HG02885 (cell line): ENCODE data around the gene ZSCAN5B.
"Not testable (repeated sequence)": the region's sequence is repeated elsewhere in the genome, so short reads cannot be mapped to it uniquely, and the experiment has no call there.

Source experiments
- ATAC-seq: cut with Tn5 transposase; IDR thresholded peaks from one replicate; pipeline ENCODE4 v1.9.1; 2021; ENCODE audit warnings: mild to moderate bottlenecking; ENCODE audit not compliant: unreplicated experiment, poor library complexity

ZSCAN5B gene

GRCh38 chr19:56176881-56177280 is 20.7 kb downstream of the ZSCAN5B start:
- no peak for ATAC-seq

DNA sequence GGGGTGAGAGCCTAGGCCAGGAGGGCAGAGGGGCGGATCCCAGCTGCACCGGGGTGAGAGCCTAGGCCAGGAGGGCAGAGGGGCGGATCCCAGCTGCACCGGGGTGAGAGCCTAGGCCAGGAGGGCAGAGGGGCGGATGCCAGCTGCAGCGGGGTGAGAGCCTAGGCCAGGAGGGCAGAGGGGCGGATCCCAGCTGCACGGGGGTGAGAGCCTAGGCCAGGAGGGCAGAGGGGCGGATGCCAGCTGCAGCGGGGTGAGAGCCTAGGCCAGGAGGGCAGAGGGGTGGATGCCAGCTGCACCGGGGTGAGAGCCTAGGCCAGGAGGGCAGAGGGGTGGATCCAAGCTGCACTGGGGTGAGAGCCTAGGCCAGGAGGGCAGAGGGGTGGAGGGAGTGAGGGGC is 21.3 kb downstream of the ZSCAN5B start:
- ATAC-seq: not testable (repeated sequence)

DNA sequence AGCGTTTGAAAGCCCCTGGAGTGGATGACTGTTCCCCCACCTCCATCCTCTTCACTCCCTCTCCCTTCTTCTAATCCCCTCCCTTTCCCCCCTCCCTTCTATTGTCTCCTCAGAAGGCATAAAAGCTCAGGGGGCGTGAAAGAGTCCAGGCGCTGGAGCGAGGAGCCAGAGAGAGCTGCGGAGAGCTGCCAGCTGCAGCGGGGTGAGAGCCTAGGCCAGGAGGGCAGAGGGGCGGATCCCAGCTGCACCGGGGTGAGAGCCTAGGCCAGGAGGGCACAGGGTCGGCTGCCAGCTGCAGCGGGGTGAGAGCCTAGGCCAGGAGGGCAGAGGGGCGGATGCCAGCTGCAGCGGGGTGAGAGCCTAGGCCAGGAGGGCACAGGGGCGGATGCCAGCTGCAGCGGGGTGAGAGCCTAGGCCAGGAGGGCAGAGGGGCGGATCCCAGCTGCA is 21.7 kb downstream of the ZSCAN5B start, which contains the start of gene GALP:
GALP (plus strand) TSS at position 148 of the 447 bp plus-strand sequence. CDS start 1,101 bp downstream, outside the sequence.
- ATAC-seq: not testable (repeated sequence)

DNA sequence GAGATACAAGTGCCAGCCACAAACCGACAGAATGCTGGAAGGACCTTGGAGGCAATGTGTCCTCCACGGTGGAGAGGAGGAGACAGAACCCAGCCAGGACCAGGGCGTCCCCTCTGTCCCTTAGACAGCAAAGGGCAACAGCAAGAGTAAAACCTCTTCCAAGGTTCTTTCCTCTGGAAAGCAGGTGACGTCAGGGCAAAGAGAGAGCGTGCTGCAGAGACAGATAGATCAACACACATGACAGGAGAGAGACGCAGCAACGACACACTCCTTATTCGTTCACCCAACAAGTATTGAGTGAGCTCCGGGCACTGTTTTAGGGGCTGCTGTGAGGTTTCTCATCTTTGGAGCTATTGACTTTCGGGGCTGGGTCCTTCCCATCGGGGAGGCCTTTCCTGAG is 23.0 kb downstream of the ZSCAN5B start:
- ATAC-seq: no peak

DNA sequence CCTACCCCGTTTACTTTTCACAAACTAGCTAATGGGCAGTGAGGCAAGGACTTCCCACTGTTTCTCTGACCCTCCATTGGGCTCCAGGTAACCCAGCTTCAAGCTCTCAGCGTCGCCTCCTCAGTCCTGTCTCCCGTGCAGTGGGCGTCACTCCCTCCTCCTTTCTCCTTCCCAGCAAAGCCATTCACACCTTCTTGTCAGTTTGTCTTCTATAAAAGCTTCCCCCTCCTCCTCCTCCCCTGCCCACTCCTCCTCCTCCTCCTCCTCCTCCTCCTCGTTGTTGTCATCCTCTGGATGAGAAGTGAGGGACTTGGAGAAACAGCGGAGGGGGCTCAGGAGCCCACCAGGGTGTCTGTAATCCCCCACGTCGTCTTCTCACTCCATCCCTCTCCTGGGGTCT is 23.5 kb downstream of the ZSCAN5B start:
- ATAC-seq: no peak

DNA sequence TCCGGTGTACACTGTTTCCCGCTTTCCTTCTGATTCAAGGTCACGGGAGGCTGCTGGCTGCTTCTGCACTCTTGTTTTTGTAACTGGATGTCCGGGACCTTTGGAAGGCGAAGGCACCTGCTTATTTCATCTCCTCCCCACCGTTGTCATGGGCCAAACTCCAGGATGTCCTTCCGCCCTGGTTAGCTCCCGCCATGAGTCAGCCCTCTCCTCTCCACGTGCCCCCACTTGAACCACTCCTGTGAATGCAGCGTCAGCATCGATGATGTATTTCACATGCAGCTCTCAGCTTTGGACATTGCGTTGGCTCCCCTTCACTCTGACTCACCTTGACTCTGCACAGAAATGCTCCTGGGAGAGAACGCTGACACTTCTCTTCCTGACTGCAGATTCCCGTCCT is 27.3 kb downstream of the ZSCAN5B start:
- no peak for ATAC-seq

- ATAC-seq: no peak
Measured at GRCh38 chr19:56167064-56167578, 30.5 kb downstream of the ZSCAN5B start.

DNA sequence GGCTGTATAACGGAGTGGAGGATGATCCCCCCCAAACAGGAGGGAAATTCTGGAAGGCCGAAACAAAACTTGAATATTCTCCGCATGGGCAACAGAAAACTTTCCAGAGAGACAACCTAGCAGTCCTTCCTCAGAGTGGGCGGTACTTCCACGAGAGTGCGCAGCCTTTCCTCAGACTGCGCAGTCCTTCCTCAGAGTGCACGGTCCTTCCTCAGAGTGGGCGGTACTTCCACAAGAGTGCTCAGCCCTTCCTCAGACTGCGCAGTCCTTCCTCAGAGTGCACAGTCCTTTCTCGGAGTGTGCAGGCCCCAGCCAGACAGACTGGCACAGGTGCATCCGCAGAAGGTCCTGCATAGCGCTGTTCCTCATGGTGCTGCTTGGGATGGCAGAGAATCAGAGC is 34.5 kb downstream of the ZSCAN5B start:
- ATAC-seq: no peak

DNA sequence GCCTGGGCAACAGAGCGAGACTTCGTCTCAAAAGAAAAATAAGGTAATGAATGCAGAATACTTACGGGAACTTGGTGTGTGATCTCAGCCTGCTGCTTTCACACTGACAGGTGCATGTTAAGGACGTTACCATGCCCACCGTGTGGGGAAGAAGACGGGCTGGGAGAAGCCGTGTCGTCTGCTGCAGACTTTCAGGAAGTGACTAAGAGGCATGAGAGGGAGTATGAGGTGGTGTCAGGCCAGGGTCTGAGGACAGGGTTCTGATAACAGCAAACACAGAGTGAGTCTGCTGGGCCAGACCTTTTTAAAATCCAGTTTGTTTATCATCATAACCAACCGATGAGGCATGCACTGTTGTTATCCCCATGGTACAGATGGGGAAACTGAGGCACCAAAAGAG is 35.3 kb downstream of the ZSCAN5B start:
- no peak for ATAC-seq

DNA sequence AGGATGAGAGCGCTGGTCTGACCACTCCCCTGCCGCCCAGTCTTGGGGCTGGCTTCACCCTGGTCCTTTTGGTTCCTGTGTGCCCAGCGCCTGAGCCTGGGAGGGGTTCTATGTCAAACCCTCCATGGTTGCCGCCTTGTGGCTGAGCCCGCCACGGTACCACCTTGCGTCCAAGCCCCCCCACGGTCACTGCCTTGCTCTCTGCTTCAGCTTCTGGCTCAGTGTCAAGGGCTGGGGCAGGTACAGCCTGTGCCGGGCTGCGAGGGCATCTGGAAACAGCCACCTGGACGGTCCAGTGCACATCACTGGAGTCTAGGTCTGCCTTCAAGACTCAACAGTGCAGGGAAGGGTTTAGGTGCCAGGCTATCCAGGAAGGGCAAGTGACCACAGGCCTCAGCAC is 36.0 kb downstream of the ZSCAN5B start:
- no peak for ATAC-seq

- no peak for ATAC-seq
Measured at GRCh38 chr19:56159622-56160271, 37.8 kb downstream of the ZSCAN5B start.

DNA sequence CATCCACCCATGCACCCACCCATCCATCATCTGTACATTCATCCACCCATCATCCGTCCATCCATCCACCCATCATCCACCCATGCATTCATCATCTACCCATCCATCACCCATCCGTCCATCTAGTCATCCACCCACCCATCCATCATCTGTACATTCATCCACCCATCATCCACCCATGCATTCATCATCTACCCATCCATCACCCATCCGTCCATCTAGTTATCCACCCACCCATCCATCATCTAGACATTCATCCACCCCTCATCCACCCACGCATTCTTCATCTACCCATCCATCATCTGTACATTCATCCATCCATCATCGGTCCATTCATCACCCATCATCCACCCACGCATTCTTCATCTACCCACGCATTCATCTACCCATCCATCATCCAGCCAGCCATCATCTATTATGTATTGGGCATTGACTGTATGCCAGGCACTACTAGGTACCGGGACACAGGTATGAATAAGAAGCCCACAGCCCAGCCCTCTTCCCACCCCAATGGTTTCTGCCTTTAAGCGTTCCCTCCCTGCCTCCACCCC is 38.5 kb downstream of the ZSCAN5B start:
- no peak for ATAC-seq

- ATAC-seq: no peak
Measured at GRCh38 chr19:56158170-56158757, 39.3 kb downstream of the ZSCAN5B start.

GRCh38 chr19:56156768-56157167 is 40.8 kb downstream of the ZSCAN5B start:
- no peak for ATAC-seq

GRCh38 chr19:56155124-56155687 is 42.4 kb downstream of the ZSCAN5B start:
- no peak for ATAC-seq

DNA sequence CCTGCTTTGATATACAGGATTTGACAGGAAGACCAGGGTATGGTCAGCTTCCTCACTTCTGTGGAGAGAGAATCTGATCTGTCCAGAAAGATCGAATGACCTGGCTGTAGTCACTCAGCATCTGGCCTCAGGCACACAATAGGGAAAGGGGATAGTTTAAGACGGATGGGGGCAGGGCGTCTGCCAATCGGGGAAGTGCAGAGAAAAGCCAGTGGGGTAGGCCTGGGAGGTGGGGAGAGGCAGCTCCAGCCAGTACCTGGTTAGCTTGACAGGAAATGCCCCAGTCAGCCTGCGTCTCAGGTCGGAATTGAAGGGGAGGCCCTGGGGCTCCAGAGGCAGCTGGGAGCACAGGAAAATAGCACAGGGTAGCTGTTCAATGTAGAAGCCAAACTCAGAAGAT is 44.1 kb downstream of the ZSCAN5B start:
- ATAC-seq: no peak

DNA sequence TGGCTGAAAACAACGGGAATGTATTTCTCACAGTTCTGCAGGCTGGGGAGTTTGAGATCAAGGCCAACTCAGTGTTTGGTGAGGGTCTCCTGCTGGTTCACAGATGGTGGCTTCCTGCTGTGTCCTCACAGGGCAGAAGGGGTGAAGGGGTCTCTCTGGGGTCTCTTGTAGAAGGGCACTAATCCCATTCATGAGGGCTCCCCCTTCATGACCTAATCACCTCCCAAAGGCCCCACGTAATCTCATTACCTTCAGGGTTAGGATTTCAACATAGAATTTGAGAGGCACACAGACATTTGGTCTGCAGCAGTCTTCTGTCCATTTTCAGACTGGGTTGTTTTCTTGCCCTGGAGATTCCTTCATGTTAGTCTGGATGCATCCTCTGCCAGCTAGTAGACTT is 44.9 kb downstream of the ZSCAN5B start:
- ATAC-seq: no peak

DNA sequence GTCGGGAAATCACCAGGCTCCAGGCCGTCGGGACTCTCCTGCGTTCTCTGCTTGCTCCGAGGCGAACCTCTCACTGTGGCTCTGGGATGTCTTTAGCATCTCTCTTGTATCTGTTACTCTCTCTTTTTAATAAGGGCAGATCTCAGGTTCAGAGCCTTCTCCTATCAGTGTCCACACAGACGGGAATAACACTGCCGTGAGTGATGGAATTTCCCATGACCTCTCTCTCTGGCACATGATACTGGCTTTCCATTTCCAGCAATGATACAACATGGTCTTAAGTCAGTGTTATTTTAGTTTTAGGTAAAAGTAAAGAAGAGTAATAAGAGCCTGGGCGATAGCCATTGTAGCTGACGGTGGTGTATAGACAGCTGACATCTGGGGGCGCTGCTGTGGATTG is 47.2 kb downstream of the ZSCAN5B start:
- ATAC-seq: no peak

DNA sequence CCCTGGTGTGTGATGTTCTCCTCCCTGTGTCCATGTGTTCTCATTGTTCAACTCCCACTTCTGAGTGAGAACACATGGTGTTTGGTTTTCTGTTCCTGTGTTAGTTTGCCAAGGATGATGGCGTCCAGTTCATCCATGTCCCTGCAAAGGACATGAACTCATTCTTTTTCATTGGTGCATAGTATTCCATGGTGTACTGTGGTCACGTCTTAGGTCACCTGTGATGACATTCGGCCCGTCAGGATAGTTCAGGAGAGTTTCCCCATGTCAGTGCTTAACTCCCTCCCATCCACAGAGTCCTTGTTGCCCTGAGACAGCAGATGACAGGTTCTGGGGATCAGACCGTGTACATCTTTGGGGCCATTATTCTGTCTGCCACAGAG is 47.9 kb downstream of the ZSCAN5B start:
- no peak for ATAC-seq

GRCh38 chr19:56148955-56149655 is 48.5 kb downstream of the ZSCAN5B start:
- not testable (repeated sequence) for ATAC-seq

DNA sequence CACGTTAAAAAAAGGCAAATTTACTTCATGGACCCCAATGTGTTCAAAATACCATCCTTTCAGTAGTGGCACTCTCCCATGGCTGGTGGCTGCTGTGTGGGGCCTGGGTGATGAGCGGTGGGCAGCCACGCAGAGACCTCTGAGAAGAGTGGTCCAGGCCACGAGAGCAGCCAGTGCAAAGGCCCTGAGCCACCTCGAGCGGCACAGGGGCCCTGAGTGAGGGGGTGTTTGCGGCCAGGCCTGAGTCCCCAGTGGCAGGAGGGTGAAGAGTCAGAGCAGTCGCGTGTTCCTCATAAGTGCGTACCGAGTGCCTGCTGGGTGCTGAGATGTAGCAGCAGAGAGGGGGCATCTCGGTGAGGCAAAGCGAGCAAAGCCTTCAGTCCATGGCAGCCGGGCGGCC is 49.5 kb downstream of the ZSCAN5B start:
- no peak for ATAC-seq
